AML-193 (cell line): ENCODE data around the gene KIF1A.

Experiments used
- DNase-seq, 2 experiments: peaks; one replicate each; lab custom pipeline; 2025; lab: John Stamatoyannopoulos, UW

Gene KIF1A

GRCh38 chr2:240767341-240767740 is 52.7 kb downstream of the KIF1A start:
- DNase-seq, result no peak

DNA sequence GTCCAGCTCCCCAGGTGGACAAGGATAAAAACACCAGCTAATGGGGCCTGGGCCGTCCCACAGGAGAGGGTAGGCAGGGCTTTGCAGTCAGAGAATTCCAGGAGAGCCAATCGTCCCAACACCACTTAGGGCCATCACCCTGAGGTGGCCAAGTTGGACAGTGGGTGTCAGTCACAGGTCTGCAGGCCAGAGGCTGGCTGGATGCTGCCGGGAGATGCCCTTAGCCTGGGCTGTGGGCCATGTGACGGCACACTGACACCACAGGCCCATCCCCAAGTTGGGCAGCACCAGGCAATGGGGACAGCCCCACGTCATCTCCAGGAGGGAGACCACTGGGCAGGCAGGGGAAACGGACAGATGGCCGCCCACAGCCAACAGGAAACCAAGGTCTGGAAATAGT is 53.9 kb downstream of the KIF1A start:
- no peak for DNase-seq

DNA sequence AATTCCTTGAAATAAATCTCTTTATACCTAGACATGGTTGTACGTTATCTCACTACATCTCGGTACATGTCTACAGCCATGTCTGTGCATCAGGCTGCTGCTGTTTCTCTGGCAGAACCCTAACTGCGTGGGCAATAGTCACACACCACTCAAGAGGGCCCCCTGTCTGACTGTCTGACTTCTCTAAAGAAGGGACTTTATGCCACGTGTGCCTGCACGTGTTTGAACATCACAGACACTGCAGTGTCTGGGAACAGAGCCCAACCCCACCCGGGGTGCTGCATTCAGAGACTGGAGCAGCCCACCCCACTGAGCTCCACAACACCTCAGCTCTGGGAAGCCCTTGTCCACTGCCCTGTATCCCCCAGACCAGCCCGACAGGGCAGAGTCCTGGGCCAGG is 55.0 kb downstream of the KIF1A start:
- no peak for DNase-seq

DNA sequence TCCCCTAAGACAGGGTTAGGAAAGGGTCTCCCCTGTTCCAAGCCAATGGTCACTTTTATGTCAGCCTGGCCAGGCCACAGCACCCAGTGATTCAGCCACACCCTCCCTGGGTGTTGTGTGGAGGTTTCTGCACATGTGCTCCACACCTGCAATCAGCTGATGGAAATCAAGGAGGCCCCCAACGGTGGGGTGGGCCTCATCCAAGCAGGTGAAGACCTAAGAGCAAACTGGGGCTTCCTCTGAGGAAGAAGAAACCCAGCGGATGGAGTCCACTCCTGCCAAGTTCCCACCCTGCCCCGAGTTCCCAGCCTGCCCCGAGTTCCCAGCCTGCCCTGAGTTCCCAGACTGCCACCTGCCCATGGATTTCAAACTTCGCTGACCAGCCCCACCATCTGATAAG is 55.4 kb downstream of the KIF1A start:
- no peak for DNase-seq

DNA sequence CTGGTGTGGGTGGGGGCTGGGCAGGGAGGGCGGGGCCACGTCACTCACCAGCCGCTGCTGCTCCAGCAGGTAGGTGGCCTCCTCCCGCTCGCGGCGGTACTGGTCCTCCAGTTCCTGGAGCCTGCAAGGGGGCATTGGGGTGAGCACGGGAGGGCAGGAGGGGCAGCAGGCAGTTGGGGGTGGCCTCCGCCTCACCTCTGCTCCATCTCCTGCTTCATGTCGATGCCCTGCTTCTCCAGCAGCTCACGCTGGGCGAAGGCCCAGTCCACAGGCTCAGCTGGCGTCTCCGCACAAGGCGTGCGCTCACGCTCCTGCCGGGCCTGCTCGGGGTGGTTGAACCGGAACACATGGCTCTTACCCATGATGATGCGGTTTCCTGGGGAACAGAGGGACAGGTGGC is 57.0 kb downstream of the KIF1A start:
- DNase-seq, result no peak

GRCh38 chr2:240762249-240762648 is 57.8 kb downstream of the KIF1A start:
- DNase-seq, result no peak

DNA sequence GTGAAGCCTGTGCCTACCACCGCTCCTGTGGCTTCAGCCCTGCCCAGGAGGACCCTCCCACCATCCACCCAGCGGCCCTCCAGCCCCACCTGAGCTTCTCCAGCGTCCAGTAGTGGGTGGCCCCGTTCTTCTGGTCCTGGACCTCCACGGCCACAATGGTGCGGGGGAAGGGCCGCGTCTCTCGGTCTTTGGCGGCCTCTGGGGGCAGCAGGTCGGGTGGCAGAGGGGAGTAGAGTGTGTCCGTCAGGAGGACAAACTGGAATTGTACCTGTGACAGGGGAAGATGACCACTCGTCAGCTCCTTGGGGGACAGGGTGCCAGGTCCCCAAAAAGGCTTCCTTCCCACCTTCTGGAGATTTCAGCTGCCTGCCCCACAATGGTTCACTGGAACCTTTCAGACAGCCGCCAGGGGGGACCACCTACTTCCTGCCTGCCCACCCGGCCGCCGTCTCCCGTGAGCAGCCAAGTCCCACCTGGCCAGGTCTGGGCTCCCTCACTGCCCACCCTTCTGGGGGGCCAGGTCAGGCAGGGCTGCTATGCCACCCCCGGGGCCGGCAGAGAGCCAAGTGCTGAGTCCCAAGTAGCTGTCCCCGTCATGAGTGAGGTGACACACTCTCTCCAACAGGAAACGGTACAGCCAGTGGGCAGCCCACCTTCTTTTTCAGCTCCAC is 59.3 kb downstream of the KIF1A start:
- DNase-seq, result no peak

DNA sequence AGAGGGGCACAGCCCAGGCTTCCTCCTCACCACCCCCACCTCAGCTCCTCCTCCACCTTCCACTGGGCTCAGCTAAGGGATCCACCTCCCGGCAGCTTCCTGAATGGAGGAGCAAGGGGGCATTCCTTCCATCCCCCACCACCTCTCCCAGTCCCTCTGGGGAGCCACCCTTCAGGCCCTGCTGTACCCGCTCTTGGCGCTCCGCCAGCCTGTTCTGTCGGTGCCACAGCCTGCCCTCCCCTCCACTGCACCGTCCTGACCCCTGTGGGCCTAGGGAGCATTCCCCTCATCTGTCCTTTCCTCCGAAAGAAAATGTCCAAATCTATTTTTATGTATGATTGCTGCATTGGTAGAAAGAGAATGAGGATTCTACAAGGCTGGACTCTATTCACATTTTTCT is 59.9 kb downstream of the KIF1A start:
- no peak for DNase-seq

DNA sequence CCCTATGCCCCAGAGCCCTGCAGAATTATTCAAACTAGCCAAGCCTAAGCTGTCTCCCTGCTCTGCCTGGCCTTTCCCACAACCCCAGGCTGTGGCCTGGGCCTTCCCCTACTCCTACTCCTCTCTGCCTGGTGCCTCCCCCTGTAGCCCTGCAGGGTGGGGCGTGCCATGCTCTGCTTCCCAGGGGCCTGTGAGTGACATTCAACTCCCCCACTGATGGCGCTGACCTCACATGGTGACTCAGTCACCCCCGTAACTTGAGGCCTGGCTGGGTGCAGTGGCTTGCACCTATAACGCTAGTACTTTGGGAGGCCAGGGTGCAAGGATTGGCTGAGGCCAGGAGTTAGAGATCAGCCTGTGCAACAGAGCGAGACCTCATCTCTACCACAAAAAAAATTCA is 60.6 kb downstream of the KIF1A start:
- no peak for DNase-seq

- DNase-seq, result no peak
Measured at GRCh38 chr2:240757086-240757614, 62.9 kb downstream of the KIF1A start.

- no peak for DNase-seq
Measured at GRCh38 chr2:240752209-240752608, 67.8 kb downstream of the KIF1A start.

GRCh38 chr2:240750409-240750808 is 69.6 kb downstream of the KIF1A start:
- DNase-seq, result no peak

GRCh38 chr2:240749516-240749915 is 70.5 kb downstream of the KIF1A start:
- DNase-seq, result no peak

DNA sequence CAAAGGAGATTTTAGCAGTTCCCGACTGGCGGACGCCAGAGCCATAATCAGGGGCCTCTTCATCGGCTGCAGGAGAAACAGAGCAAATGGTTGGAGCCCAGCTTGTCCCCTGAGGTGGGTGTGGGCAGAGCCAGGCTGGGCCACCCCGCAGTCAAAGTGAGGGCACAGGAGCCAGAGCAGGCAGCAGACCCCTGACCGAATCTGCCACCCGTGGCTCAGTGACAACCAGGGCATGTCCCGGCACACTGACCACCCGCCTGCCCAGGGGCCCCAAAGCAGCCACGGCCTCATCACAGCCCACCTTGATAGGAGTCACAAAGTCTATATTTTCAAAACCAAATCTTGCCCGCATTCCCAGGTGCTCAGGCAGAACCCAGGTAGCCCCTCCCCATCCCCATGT is 72.8 kb downstream of the KIF1A start:
- DNase-seq, result no peak

GRCh38 chr2:240746671-240747070 is 73.3 kb downstream of the KIF1A start:
- no peak for DNase-seq

DNA sequence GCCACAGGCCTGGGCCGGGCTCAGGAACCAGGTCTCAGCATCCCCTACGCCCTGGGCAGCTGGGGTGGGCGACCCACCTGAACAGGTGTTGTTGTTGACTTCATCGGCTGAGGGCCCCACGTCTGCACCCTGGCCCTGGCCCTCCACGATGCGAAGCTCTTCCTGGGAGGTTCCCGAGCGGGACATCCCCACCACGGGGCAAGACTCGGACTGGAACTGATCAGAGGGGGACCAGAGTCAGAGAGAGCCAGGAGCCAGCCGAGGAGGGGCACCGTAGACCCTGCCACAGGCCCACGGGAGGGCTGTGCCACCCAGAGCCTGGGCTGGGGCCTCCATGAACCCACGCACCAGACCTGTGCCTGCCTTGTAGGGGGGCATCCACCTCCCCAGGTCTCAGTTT is 74.1 kb downstream of the KIF1A start:
- DNase-seq, result no peak

- no peak for DNase-seq
Measured at GRCh38 chr2:240745456-240745855, 74.6 kb downstream of the KIF1A start.

- no peak for DNase-seq
Measured at GRCh38 chr2:240742602-240743095, 77.4 kb downstream of the KIF1A start.

GRCh38 chr2:240741091-240741490 is 78.9 kb downstream of the KIF1A start:
- DNase-seq, result no peak

DNA sequence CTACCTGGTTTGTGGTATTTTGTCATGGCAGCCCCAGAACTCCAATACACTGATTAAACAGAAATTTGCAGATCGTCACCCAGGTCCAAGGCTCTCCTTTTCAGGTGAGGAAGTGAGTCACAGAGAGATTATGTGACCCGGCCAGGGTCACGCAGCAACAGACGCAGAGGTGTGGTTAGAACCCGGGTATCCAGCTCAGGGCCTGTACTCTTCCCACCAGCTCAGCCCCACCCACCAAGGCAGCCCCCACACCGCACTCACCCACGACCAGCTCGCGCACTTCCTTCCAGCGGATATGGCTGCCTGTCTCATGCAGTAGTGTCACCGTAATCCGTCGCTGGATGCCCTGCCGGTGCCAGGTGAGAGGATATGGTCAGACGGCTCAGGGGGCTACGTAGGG is 80.2 kb downstream of the KIF1A start:
- no peak for DNase-seq

- no peak for DNase-seq
Measured at GRCh38 chr2:240737958-240738357, 82.1 kb downstream of the KIF1A start.

DNA sequence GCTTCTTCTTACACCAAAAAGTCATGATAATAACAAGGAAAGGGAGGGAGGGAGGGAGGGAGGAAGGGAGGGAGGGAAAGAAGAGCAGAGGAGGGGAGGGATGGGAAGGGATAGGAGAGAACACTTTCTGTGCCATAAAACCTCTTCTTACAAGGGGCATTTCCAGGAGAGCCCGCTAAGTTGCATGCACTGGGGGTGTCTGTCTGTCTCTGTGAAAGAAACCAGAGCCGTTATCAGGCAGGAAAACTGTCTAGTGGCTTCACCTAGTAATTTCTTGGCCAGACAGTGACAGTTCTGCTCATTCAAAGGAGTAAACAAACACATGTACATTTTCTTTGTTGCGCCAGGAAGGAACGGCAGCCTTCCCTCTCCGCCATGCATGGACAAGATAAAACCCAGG is 82.5 kb downstream of the KIF1A start:
- no peak for DNase-seq

DNA sequence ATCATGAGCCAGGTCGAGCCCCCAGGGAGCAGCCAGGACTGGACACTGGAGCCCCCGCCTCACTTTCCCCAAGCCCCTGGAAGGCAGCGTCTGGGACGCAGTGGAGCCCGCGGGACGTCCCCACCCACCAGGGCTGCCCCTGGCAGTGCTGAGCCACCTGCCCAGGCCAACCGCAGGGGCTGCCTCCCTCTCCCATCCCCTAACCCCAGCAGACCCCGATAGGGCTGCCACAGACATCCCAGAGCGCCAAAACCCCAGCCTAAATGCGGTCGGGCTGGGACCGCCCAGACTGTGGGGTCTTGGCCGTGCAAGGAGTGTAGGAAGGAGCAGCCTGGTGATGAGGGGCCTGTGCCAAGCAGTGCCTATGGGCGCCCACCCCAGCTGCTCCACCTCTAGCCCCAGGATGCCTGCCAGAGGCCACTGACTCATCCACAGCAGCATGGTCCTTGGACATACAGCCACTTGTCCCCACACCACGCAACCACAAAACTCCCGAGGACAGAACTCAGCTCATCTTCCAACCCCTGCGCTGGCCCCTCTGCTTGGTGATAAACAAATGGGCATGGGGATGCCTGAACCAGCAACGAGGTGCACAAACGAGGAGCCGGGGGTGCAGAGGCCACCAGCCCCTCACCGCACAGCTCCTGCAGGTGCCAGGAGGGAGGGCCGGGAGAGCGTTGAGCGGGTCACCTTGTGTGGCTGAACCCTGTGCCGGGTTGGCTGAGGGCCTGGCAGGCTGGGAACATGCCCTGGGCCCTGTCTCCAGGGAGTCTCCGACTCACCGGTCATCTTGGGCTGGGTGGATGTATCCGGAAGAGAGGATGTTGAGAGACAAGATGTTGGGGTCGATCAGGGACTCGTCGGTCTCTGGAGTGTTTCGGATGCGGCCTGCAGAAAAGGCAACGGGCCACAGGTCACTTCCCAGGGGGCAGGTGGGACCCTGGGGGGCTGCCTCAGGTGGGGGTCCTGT is 83.5 kb downstream of the KIF1A start:
- no peak for DNase-seq
